WTC11 (cell line): ENCODE results near the gene HSD11B1L. TPM values are rescaled to one million over a fixed set of nuclear protein-coding genes. Genes with fewer than 3 reads are reported as not detected.
A peak's percentile ranks its signal among the peaks of the same experiment; 100 is the strongest.

Experiments
- ATAC-seq: fragments of 200-7000 bp; cut with Tn5 transposase; 2 replicates; pipeline ENCODE4 v1.10.0; 2021; ENCODE audit warnings: mild to moderate bottlenecking, moderate library complexity
- CTCF ChIA-PET: fragments of 300-600 bp; sonication (Branson Sonifier 250); formaldehyde crosslinking; loops from one replicate; lab custom pipeline; 2021; ENCODE audit warnings: antibody characterized with exemption; lab: Charles Lee
- POLR2A ChIA-PET: fragments of 350-600 bp; sonication (Branson Sonifier 250); formaldehyde crosslinking; loops from one replicate; lab custom pipeline; 2021; ENCODE audit warnings: antibody characterized with exemption; lab: Charles Lee
- DNase-seq: peaks from one replicate; pipeline ENCODE4 v3.0.0; 2021; ENCODE audit warnings: low spot score
- H3K27ac Mint-ChIP-seq: 2 replicates; pipeline ENCODE4 v1.8.0; 2021; ENCODE audit warnings: mixed read lengths
- H3K27me3 Mint-ChIP-seq: 2 replicates; pipeline ENCODE4 v1.8.0; 2021; ENCODE audit warnings: low read depth, mild to moderate bottlenecking, moderate library complexity, mixed read lengths
- H3K36me3 Mint-ChIP-seq: 2 replicates; pipeline ENCODE4 v1.8.0; 2021; ENCODE audit warnings: mixed read lengths
- H3K4me1 Mint-ChIP-seq: 2 replicates; pipeline ENCODE4 v1.8.0; 2022; ENCODE audit warnings: mixed read lengths
- H3K4me3 Mint-ChIP-seq: 2 replicates; pipeline ENCODE4 v1.8.0; 2021; ENCODE audit warnings: mild to moderate bottlenecking, moderate library complexity, mixed read lengths
- H3K9me3 Mint-ChIP-seq: 2 replicates; pipeline ENCODE4 v1.8.0; 2021; ENCODE audit warnings: mixed read lengths
- ATF1 ChIP-seq: sonication (generic); formaldehyde crosslinking; IDR thresholded peaks from 2 replicates; pipeline ENCODE4 v1.8.1; 2023; ENCODE audit warnings: mild to moderate bottlenecking, moderate library complexity, missing genetic modification reagents
- CREM ChIP-seq: sonication (generic); formaldehyde crosslinking; IDR thresholded peaks from 2 replicates; pipeline ENCODE4 v1.8.1; 2022; ENCODE audit warnings: mild to moderate bottlenecking, missing genetic modification reagents, moderate library complexity
- E2F5 ChIP-seq: sonication (generic); formaldehyde crosslinking; IDR thresholded peaks from 2 replicates; pipeline ENCODE4 v1.8.1; 2022; ENCODE audit warnings: mild to moderate bottlenecking, moderate library complexity, missing genetic modification reagents
- ETV6 ChIP-seq: sonication (generic); formaldehyde crosslinking; IDR thresholded peaks from 2 replicates; pipeline ENCODE4 v1.8.1; 2022; ENCODE audit warnings: mild to moderate bottlenecking, missing genetic modification reagents
- FOXK1 ChIP-seq: sonication (generic); formaldehyde crosslinking; IDR thresholded peaks from 2 replicates; pipeline ENCODE4 v1.8.0; 2022; ENCODE audit warnings: mild to moderate bottlenecking, moderate library complexity, missing genetic modification reagents
- FOXP1 ChIP-seq: sonication (generic); formaldehyde crosslinking; IDR thresholded peaks from 2 replicates; pipeline ENCODE4 v1.8.0; 2022; ENCODE audit warnings: missing genetic modification reagents, mild to moderate bottlenecking, moderate library complexity, borderline replicate concordance
- IRF2 ChIP-seq: sonication (generic); formaldehyde crosslinking; IDR thresholded peaks from 2 replicates; pipeline ENCODE4 v1.8.0; 2022; ENCODE audit warnings: low read depth, missing genetic modification reagents, borderline replicate concordance
- JAZF1 ChIP-seq: fragments of 250-450 bp; sonication (Bioruptor Pico); IDR thresholded peaks from 2 replicates; pipeline ENCODE4 v1.9.0; 2021; ENCODE audit warnings: moderate library complexity, mild to moderate bottlenecking, inconsistent platforms
- MYBL2 ChIP-seq: sonication (generic); formaldehyde crosslinking; IDR thresholded peaks from 2 replicates; pipeline ENCODE4 v1.8.1; 2023; ENCODE audit warnings: mild to moderate bottlenecking, moderate library complexity, missing genetic modification reagents
- NR2C2 ChIP-seq: sonication (generic); formaldehyde crosslinking; IDR thresholded peaks from 2 replicates; pipeline ENCODE4 v1.8.0; 2022; ENCODE audit warnings: mild to moderate bottlenecking, missing genetic modification reagents
- NR3C1 ChIP-seq: sonication (generic); formaldehyde crosslinking; conservative IDR thresholded peaks from 2 replicates; pipeline ENCODE4 v1.8.1; 2023; ENCODE audit warnings: low read depth, mild to moderate bottlenecking, missing genetic modification reagents
- PRRX2 ChIP-seq: fragments of 250-450 bp; sonication (Bioruptor Pico); IDR thresholded peaks from 2 replicates; pipeline ENCODE4 v1.8.0; 2021; ENCODE audit warnings: mild to moderate bottlenecking
- SMAD4 ChIP-seq: sonication (generic); formaldehyde crosslinking; IDR thresholded peaks from 2 replicates; pipeline ENCODE4 v1.8.0; 2022; ENCODE audit warnings: mild to moderate bottlenecking, missing genetic modification reagents
- SP1 ChIP-seq: sonication (generic); formaldehyde crosslinking; conservative IDR thresholded peaks from 2 replicates; pipeline ENCODE4 v1.8.1; 2022; ENCODE audit warnings: missing genetic modification reagents
- TP53 ChIP-seq: sonication (generic); formaldehyde crosslinking; IDR thresholded peaks from 2 replicates; pipeline ENCODE4 v1.8.1; 2023; ENCODE audit warnings: mild to moderate bottlenecking, missing genetic modification reagents
- USF1 ChIP-seq: sonication (generic); formaldehyde crosslinking; IDR thresholded peaks from 2 replicates; pipeline ENCODE4 v1.8.0; 2022; ENCODE audit warnings: mild to moderate bottlenecking, missing genetic modification reagents
- USF2 ChIP-seq: sonication (generic); formaldehyde crosslinking; IDR thresholded peaks from 2 replicates; pipeline ENCODE4 v1.8.1; 2023; ENCODE audit warnings: mild to moderate bottlenecking, missing genetic modification reagents, moderate library complexity
- ZNF138 ChIP-seq: sonication (generic); formaldehyde crosslinking; conservative IDR thresholded peaks from 2 replicates; pipeline ENCODE4 v1.8.1; 2022; ENCODE audit warnings: mild to moderate bottlenecking, moderate library complexity, missing genetic modification reagents
- ZNF219 ChIP-seq: sonication (generic); formaldehyde crosslinking; IDR thresholded peaks from 2 replicates; pipeline ENCODE4 v1.8.0; 2023; ENCODE audit warnings: missing genetic modification reagents, mild to moderate bottlenecking, borderline replicate concordance
- ZNF232 ChIP-seq: sonication (generic); formaldehyde crosslinking; IDR thresholded peaks from 2 replicates; pipeline ENCODE4 v1.8.0; 2022; ENCODE audit warnings: mild to moderate bottlenecking, missing genetic modification reagents
- total RNA-seq: library from RNA; stranded (reverse); gene quantifications from 3 replicates; pipeline ENCODE4 v1.2.3, GENCODE V29; 2021
- TF ChIP-seq, protein P1 (sequence below): sonication (generic); formaldehyde crosslinking; IDR thresholded peaks from 2 replicates; pipeline ENCODE4 v1.8.0; 2022; ENCODE audit warnings: missing genetic modification reagents
- TF ChIP-seq, protein P2 (sequence below): fragments of 250-450 bp; sonication (Bioruptor Pico); IDR thresholded peaks from 2 replicates; pipeline ENCODE4 v1.9.0; 2021; ENCODE audit warnings: mild to moderate bottlenecking
- TF ChIP-seq, protein P3 (sequence below): sonication (generic); formaldehyde crosslinking; IDR thresholded peaks from 2 replicates; pipeline ENCODE4 v1.8.1; 2022; ENCODE audit warnings: low read depth, mild to moderate bottlenecking, moderate library complexity, missing genetic modification reagents, borderline replicate concordance
- TF ChIP-seq, protein P4 (sequence below): sonication (generic); formaldehyde crosslinking; IDR thresholded peaks from 2 replicates; pipeline ENCODE4 v1.8.0; 2022; ENCODE audit warnings: mild to moderate bottlenecking, missing genetic modification reagents

The HSD11B1L gene
- total RNA-seq, 1 experiment from 2014 or later = 11.8 TPM

DNA sequence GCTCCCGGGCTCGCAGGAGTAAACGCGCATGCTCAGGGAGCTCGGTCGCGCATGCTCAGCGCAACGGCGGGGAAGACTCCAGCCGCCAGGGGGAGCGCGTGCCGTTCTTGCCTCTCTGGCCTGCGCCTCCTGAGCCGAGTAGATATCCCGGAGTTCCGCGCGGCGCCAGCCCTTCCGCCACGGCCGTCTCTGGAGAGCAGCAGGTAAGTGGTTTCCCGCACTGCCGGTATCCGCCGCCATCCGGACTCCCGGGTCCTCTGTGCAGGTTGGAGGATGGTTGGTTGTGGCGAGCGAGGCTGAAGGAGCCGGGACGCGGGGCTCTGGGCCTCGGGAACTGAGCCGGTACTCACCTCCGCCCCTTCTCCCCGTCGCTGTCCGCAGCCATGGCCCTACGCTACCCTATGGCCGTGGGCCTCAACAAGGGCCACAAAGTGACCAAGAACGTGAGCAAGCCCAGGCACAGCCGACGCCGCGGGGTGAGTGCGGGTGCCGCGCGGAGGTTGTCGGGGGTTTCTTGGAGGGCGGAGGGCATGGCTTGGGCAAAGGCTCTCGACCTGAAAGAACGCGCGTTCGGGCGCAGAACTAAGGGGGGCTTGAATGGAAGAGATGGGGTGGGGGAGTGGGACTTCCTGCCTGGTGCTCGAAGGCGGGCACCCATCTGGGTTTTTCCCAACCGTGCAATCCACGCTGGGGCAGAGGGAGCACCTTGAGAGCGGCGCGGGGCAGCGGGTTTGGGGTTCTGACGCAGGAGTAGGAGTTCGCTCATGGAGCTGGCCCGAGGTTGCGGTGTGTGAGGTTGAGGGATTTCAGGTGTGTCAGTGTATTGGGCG lies 9.5 kb downstream of the HSD11B1L start, which contains the start of gene RPL36:
RPL36 (plus strand) TSS at position 171 of the 830 bp plus-strand sequence; CDS start at position 384, 213 bp downstream.
- Mint-ChIP-seq H3K4me3 (peak within 1 kb of the TSS; percentile 99), H3K36me3 (peaks cover 35% of the 10 kb centered on the region), H3K4me1 (peaks cover 15% of the 10 kb centered on the region), H3K27me3 (peaks cover 5% of the 10 kb centered on the region; the same call in 1 of the 2 replicates), H3K9me3 (no peaks in the 10 kb centered on the region), H3K27ac (peak within 1 kb of the TSS; percentile 95)
- CTCF ChIA-PET = interaction anchor here (0.5 to 2.0 kb wide), 38 partner anchors 8 to 1831 kb away, joined by 3 to 27 read pairs (median 5); partner anchors contain the start of genes CATSPERD, DUS3L, HSD11B1L and LONP1
- DNase-seq (peak; percentile 99), ATAC-seq (peak; percentile 19)
- POLR2A ChIA-PET = interaction anchor here (0.6 to 2.7 kb wide), 11 partner anchors 11 to 138 kb away, joined by 3 to 14 read pairs (median 4); partner anchors contain the start of genes CATSPERD, LONP1, SAFB and SAFB2
- TF ChIP-seq ZNF219 (CRISPR knock-in tag) (peak; percentile 20; the same call in 1 of the 2 replicates), ZNF232 (CRISPR knock-in tag) (no peak), CREM (CRISPR knock-in tag) (peak; percentile 76; the same call in 1 of the 2 replicates), SP1 (CRISPR knock-in tag) (peak; percentile 76), ZNF138 (CRISPR knock-in tag) (no peak), USF2 (CRISPR knock-in tag) (0 out of 2 replicates have a peak, but pooled peaks have one; percentile 26), ATF1 (peak; percentile 66; the same call in 1 of the 2 replicates), FOXK1 (CRISPR knock-in tag) (peak; percentile 70; the same call in 1 of the 2 replicates), IRF2 (CRISPR knock-in tag) (peak; percentile 46; the same call in 1 of the 2 replicates), ETV6 (peak; percentile 86), NR3C1 (no peak), E2F5 (CRISPR knock-in tag) (peak; percentile 94), USF1 (CRISPR knock-in tag) (peak; percentile 67), JAZF1 (CRISPR knock-in tag) (no peak), NR2C2 (no peak), TP53 (CRISPR knock-in tag) (0 out of 2 replicates have a peak, but pooled peaks have one; percentile 9), FOXP1 (CRISPR knock-in tag) (peak; percentile 91), MYBL2 (CRISPR knock-in tag) (peak; percentile 76; the same call in 1 of the 2 replicates), PRRX2 (CRISPR knock-in tag) (no peak), SMAD4 (CRISPR knock-in tag) (0 out of 2 replicates have a peak, but pooled peaks have one; percentile 58)
- TF ChIP-seq, protein P1, sequence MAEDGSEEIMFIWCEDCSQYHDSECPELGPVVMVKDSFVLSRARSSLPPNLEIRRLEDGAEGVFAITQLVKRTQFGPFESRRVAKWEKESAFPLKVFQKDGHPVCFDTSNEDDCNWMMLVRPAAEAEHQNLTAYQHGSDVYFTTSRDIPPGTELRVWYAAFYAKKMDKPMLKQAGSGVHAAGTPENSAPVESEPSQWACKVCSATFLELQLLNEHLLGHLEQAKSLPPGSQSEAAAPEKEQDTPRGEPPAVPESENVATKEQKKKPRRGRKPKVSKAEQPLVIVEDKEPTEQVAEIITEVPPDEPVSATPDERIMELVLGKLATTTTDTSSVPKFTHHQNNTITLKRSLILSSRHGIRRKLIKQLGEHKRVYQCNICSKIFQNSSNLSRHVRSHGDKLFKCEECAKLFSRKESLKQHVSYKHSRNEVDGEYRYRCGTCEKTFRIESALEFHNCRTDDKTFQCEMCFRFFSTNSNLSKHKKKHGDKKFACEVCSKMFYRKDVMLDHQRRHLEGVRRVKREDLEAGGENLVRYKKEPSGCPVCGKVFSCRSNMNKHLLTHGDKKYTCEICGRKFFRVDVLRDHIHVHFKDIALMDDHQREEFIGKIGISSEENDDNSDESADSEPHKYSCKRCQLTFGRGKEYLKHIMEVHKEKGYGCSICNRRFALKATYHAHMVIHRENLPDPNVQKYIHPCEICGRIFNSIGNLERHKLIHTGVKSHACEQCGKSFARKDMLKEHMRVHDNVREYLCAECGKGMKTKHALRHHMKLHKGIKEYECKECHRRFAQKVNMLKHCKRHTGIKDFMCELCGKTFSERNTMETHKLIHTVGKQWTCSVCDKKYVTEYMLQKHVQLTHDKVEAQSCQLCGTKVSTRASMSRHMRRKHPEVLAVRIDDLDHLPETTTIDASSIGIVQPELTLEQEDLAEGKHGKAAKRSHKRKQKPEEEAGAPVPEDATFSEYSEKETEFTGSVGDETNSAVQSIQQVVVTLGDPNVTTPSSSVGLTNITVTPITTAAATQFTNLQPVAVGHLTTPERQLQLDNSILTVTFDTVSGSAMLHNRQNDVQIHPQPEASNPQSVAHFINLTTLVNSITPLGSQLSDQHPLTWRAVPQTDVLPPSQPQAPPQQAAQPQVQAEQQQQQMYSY (CRISPR knock-in tag) = 0 out of 2 replicates have a peak, but pooled peaks have one; percentile 24
- TF ChIP-seq, protein P2, sequence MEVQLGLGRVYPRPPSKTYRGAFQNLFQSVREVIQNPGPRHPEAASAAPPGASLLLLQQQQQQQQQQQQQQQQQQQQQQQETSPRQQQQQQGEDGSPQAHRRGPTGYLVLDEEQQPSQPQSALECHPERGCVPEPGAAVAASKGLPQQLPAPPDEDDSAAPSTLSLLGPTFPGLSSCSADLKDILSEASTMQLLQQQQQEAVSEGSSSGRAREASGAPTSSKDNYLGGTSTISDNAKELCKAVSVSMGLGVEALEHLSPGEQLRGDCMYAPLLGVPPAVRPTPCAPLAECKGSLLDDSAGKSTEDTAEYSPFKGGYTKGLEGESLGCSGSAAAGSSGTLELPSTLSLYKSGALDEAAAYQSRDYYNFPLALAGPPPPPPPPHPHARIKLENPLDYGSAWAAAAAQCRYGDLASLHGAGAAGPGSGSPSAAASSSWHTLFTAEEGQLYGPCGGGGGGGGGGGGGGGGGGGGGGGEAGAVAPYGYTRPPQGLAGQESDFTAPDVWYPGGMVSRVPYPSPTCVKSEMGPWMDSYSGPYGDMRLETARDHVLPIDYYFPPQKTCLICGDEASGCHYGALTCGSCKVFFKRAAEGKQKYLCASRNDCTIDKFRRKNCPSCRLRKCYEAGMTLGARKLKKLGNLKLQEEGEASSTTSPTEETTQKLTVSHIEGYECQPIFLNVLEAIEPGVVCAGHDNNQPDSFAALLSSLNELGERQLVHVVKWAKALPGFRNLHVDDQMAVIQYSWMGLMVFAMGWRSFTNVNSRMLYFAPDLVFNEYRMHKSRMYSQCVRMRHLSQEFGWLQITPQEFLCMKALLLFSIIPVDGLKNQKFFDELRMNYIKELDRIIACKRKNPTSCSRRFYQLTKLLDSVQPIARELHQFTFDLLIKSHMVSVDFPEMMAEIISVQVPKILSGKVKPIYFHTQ = no peak
- TF ChIP-seq, protein P3, sequence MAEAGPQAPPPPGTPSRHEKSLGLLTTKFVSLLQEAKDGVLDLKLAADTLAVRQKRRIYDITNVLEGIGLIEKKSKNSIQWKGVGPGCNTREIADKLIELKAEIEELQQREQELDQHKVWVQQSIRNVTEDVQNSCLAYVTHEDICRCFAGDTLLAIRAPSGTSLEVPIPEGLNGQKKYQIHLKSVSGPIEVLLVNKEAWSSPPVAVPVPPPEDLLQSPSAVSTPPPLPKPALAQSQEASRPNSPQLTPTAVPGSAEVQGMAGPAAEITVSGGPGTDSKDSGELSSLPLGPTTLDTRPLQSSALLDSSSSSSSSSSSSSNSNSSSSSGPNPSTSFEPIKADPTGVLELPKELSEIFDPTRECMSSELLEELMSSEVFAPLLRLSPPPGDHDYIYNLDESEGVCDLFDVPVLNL (CRISPR knock-in tag) = peak; percentile 76; the same call in 1 of the 2 replicates
- TF ChIP-seq, protein P4, sequence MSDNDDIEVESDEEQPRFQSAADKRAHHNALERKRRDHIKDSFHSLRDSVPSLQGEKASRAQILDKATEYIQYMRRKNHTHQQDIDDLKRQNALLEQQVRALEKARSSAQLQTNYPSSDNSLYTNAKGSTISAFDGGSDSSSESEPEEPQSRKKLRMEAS (CRISPR knock-in tag) = peak; percentile 95
